ENCODE measurements around the gene RBL1.
A peak's percentile ranks its signal among the peaks of the same experiment; 100 is the strongest.

Gene RBL1

GRCh38 chr20:37095108-37095598, 644 bp downstream of the RBL1 start:
- H3K4me3 ChIP-seq (ENCODE audit: low read depth, low read length): peak overlapping the region; percentile 99
- DNase-seq (ENCODE audit: low read depth): peak; percentile 68
- TF ChIP-seq MAX (IDR thresholded peaks at IDR 0.05; ENCODE audit: low read depth, low read length) (0 out of 2 replicates have a peak, but pooled peaks have one; percentile 18), MYC (IDR thresholded peaks at IDR 0.05; ENCODE audit: low read depth, low read length) (no peak; the same call in 1 of the 2 replicates), POLR2A (IDR thresholded peaks at IDR 0.05; ENCODE audit: extremely low read depth, insufficient read length) (no peak)

- no peak for TF ChIP-seq MYC (IDR thresholded peaks at IDR 0.05; ENCODE audit: low read depth, low read length)
- TF ChIP-seq MAX (IDR thresholded peaks at IDR 0.05; ENCODE audit: low read depth, low read length): no peak
- TF ChIP-seq POLR2A (IDR thresholded peaks at IDR 0.05; ENCODE audit: extremely low read depth, insufficient read length): no peak
- TF ChIP-seq, protein P1, sequence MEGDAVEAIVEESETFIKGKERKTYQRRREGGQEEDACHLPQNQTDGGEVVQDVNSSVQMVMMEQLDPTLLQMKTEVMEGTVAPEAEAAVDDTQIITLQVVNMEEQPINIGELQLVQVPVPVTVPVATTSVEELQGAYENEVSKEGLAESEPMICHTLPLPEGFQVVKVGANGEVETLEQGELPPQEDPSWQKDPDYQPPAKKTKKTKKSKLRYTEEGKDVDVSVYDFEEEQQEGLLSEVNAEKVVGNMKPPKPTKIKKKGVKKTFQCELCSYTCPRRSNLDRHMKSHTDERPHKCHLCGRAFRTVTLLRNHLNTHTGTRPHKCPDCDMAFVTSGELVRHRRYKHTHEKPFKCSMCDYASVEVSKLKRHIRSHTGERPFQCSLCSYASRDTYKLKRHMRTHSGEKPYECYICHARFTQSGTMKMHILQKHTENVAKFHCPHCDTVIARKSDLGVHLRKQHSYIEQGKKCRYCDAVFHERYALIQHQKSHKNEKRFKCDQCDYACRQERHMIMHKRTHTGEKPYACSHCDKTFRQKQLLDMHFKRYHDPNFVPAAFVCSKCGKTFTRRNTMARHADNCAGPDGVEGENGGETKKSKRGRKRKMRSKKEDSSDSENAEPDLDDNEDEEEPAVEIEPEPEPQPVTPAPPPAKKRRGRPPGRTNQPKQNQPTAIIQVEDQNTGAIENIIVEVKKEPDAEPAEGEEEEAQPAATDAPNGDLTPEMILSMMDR (IDR thresholded peaks at IDR 0.05; ENCODE audit: low read depth, low read length): no peak
- peak; percentile 12 for DNase-seq (ENCODE audit: low read depth)
- H3K4me3 ChIP-seq (ENCODE audit: low read depth, low read length): no peak overlapping the region
Measured at GRCh38 chr20:37090407-37090806, 5.4 kb downstream of the RBL1 start.

GRCh38 chr20:37081717-37082289, 14.0 kb downstream of the RBL1 start:
- TF ChIP-seq MYC (IDR thresholded peaks at IDR 0.05; ENCODE audit: low read depth, low read length): no peak
- TF ChIP-seq, protein P1 (IDR thresholded peaks at IDR 0.05; ENCODE audit: low read depth, low read length): peak; percentile 53
- H3K4me3 ChIP-seq (ENCODE audit: low read depth, low read length): no peak overlapping the region
- DNase-seq (ENCODE audit: low read depth): peak; percentile 34

- no peak for DNase-seq (ENCODE audit: low read depth)
- TF ChIP-seq POLR2A (IDR thresholded peaks at IDR 0.05; ENCODE audit: extremely low read depth, insufficient read length): no peak
- TF ChIP-seq, protein P1 (IDR thresholded peaks at IDR 0.05; ENCODE audit: low read depth, low read length): no peak
- TF ChIP-seq MYC (IDR thresholded peaks at IDR 0.05; ENCODE audit: low read depth, low read length): no peak
- TF ChIP-seq MAX (IDR thresholded peaks at IDR 0.05; ENCODE audit: low read depth, low read length): no peak
Measured at GRCh38 chr20:37077009-37077408, 18.8 kb downstream of the RBL1 start.

GRCh38 chr20:37075932-37076685, 19.7 kb downstream of the RBL1 start:
- DNase-seq (ENCODE audit: low read depth): no peak
- H3K4me3 ChIP-seq (ENCODE audit: low read depth, low read length): no peak overlapping the region
- TF ChIP-seq POLR2A (IDR thresholded peaks at IDR 0.05; ENCODE audit: extremely low read depth, insufficient read length) (no peak), MYC (IDR thresholded peaks at IDR 0.05; ENCODE audit: low read depth, low read length) (no peak), MAX (IDR thresholded peaks at IDR 0.05; ENCODE audit: low read depth, low read length) (no peak)
- TF ChIP-seq, protein P1 (IDR thresholded peaks at IDR 0.05; ENCODE audit: low read depth, low read length): no peak

More at GRCh38 chr20:37077009-37077408, 18.8 kb downstream of the RBL1 start:
- H3K4me3 ChIP-seq (ENCODE audit: low read depth, low read length): no peak overlapping the region

All from NB4 (cell line).